ENCODE measurements around the gene SLC44A1.

The SLC44A1 gene

DNA sequence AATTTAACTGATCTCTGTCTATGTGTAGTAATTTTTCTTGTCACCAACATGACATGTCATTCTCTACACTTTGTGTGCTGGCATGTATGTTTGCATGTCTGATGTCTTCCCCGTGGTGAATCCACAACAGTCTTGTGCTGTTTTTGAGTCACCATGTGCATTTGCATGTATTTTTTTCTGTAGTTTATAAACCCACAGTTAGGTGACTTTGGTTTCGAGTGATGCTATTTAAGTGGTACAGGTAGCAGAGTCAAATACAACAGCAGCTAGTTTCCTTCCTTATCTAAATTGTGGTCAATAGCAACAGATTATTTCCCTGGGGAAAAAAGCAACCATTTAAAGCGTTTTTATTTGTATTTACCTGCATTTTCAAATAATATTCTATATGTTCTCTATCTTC lies 113.5 kb downstream of the SLC44A1 start:
- no peak overlapping the region for H3K4me3 ChIP-seq (ENCODE audit: low read depth, low read length)
- H3K9ac ChIP-seq (ENCODE audit: low read depth, low read length): no peak overlapping the region
- H3K27me3 ChIP-seq (ENCODE audit: control insufficient read depth, insufficient read depth, low read length): no peaks in the 10 kb centered on the region
- peaks cover 63% of the 10 kb centered on the region for H3K36me3 ChIP-seq (ENCODE audit: control insufficient read depth, insufficient read depth, low read length)
- no peaks in the 10 kb centered on the region for H3K4me1 ChIP-seq (ENCODE audit: control insufficient read depth, insufficient read depth, low read length)
- H3K27ac ChIP-seq (ENCODE audit: low read depth, low read length): no peak overlapping the region
- H3K9me3 ChIP-seq (ENCODE audit: control insufficient read depth, insufficient read depth, low read length): no peaks in the 10 kb centered on the region

DNA sequence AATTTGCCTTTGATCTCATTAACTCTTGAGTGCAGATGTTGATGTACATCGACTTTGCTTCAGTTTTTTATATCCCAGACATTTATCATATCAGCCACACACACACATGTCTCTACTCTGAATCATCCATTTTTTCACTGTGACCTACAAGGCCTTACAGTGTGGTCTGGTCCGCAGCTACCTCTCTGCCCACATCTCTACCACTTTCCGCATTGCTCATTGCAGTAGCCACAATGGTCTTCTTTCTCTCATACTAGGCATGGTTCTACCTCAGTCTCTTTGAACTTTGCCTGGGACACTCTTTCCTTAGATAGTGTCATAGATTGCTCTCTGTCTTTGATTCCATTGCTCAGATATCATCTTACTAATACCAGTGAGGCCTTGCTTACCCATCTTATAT lies 115.4 kb downstream of the SLC44A1 start:
- no peaks in the 10 kb centered on the region for H3K9me3 ChIP-seq (ENCODE audit: control insufficient read depth, insufficient read depth, low read length)
- H3K27me3 ChIP-seq (ENCODE audit: control insufficient read depth, insufficient read depth, low read length): no peaks in the 10 kb centered on the region
- H3K36me3 ChIP-seq (ENCODE audit: control insufficient read depth, insufficient read depth, low read length): peaks cover 78% of the 10 kb centered on the region
- no peak overlapping the region for H3K27ac ChIP-seq (ENCODE audit: low read depth, low read length)
- no peak overlapping the region for H3K4me3 ChIP-seq (ENCODE audit: low read depth, low read length)
- H3K9ac ChIP-seq (ENCODE audit: low read depth, low read length): no peak overlapping the region
- no peaks in the 10 kb centered on the region for H3K4me1 ChIP-seq (ENCODE audit: control insufficient read depth, insufficient read depth, low read length)

DNA sequence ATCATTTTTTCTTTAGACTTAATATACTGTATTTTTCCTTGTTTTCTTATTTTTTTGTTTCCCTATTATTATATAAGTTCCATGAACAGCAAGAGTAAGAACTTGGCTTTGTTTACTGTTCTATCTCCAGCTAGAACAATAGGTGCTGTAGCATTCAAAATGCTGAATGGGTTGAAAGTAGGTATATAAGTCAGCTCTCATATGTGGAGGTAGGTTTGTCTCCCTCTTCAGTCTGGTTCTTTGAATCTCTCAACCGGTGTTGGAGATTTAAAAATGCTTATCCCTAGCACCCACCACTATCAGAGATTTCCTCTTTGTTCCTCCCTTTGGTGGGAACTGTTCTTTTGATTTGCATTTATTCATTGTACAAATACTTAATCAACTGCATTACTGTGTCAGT lies 115.9 kb downstream of the SLC44A1 start:
- peaks cover 82% of the 10 kb centered on the region for H3K36me3 ChIP-seq (ENCODE audit: control insufficient read depth, insufficient read depth, low read length)
- H3K9ac ChIP-seq (ENCODE audit: low read depth, low read length): no peak overlapping the region
- H3K4me3 ChIP-seq (ENCODE audit: low read depth, low read length): no peak overlapping the region
- no peaks in the 10 kb centered on the region for H3K4me1 ChIP-seq (ENCODE audit: control insufficient read depth, insufficient read depth, low read length)
- H3K27ac ChIP-seq (ENCODE audit: low read depth, low read length): no peak overlapping the region
- H3K9me3 ChIP-seq (ENCODE audit: control insufficient read depth, insufficient read depth, low read length): no peaks in the 10 kb centered on the region
- H3K27me3 ChIP-seq (ENCODE audit: control insufficient read depth, insufficient read depth, low read length): no peaks in the 10 kb centered on the region

DNA sequence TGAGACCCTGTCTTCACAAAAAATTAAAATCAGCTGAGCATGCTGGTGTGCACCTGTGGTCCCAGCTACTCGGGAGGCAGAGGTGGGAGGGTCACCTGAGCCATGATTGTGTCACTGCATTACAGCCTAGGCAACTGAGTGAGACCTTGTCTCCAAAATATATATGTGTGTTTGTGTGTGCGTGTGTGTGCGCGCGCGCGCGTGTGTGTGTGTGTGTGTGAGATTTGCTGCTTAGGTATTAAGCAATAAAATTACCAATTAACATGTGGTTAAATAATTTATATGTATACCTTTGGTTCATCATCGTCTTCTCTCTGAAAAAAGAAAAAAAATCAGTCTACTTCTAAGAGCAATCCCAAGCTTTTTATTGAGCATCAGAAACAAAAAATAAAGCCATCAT lies 117.4 kb downstream of the SLC44A1 start:
- H3K27ac ChIP-seq (ENCODE audit: low read depth, low read length): no peak overlapping the region
- no peak overlapping the region for H3K9ac ChIP-seq (ENCODE audit: low read depth, low read length)
- no peaks in the 10 kb centered on the region for H3K9me3 ChIP-seq (ENCODE audit: control insufficient read depth, insufficient read depth, low read length)
- peaks cover 80% of the 10 kb centered on the region for H3K36me3 ChIP-seq (ENCODE audit: control insufficient read depth, insufficient read depth, low read length)
- no peak overlapping the region for H3K4me3 ChIP-seq (ENCODE audit: low read depth, low read length)
- H3K4me1 ChIP-seq (ENCODE audit: control insufficient read depth, insufficient read depth, low read length): no peaks in the 10 kb centered on the region
- no peaks in the 10 kb centered on the region for H3K27me3 ChIP-seq (ENCODE audit: control insufficient read depth, insufficient read depth, low read length)

DNA sequence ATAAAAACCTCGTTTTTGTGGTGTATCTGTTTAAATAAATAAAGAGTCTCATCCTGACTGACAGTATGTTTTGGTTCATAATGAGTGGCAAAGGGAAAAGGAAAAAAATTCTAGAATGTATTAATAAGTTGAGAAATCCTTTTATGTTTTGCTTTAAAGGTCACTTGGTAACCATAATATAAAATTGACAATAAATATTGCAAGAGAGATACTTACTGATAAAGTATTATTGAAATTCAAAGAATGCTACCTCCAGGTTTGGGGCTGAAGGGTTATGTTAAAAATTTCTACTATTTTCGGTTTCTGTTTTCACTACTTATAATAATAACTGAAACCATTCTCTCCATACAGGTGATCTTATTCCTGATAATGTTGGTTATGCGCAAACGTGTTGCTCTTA lies 118.0 kb downstream of the SLC44A1 start:
- Histone ChIP-seq H3K9ac (ENCODE audit: low read depth, low read length) (no peak overlapping the region), H3K9me3 (ENCODE audit: control insufficient read depth, insufficient read depth, low read length) (no peaks in the 10 kb centered on the region), H3K27ac (ENCODE audit: low read depth, low read length) (no peak overlapping the region), H3K4me1 (ENCODE audit: control insufficient read depth, insufficient read depth, low read length) (no peaks in the 10 kb centered on the region), H3K27me3 (ENCODE audit: control insufficient read depth, insufficient read depth, low read length) (no peaks in the 10 kb centered on the region), H3K36me3 (ENCODE audit: control insufficient read depth, insufficient read depth, low read length) (peaks cover 83% of the 10 kb centered on the region), H3K4me3 (ENCODE audit: low read depth, low read length) (no peak overlapping the region)

DNA sequence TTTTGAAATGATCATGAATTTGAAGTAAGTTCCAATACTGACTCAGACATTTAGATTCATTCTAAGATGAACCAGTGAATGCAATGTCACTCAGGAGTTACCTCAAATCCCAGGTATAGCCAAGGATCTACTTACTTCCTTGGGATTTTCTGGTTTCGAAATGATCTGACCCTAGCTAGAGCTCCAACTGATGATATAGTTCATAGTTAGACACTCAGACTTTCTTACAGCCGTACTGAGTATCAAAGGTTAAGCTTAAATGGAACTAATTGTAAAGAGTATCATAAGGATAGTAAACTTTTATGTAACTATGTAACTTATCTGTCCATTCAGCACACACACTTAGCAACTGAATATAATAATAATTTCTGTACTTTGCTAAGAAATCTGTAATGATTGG lies 119.4 kb downstream of the SLC44A1 start:
- H3K27ac ChIP-seq (ENCODE audit: low read depth, low read length): no peak overlapping the region
- no peaks in the 10 kb centered on the region for H3K9me3 ChIP-seq (ENCODE audit: control insufficient read depth, insufficient read depth, low read length)
- no peaks in the 10 kb centered on the region for H3K4me1 ChIP-seq (ENCODE audit: control insufficient read depth, insufficient read depth, low read length)
- H3K4me3 ChIP-seq (ENCODE audit: low read depth, low read length): no peak overlapping the region
- H3K36me3 ChIP-seq (ENCODE audit: control insufficient read depth, insufficient read depth, low read length): peaks cover 81% of the 10 kb centered on the region
- no peak overlapping the region for H3K9ac ChIP-seq (ENCODE audit: low read depth, low read length)
- no peaks in the 10 kb centered on the region for H3K27me3 ChIP-seq (ENCODE audit: control insufficient read depth, insufficient read depth, low read length)

DNA sequence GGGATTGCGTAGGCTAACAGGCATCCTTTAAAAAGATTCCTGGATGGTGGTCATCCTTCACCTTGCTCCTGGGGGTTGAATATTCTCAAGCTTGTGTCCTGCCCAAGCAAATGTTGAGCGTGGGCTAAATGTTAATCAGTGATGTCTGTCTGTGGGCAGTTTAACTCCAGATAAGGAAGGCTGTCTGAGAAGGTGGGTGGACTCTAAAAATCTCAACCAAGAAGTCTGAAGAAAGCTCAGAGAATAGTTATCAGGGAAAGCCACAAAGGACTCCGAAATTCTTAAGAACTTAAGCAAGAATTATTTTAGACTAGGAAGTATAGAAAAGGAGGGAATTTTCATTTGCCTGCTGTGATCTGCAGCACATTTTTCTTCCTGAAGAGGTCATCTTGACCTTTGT lies 125.5 kb downstream of the SLC44A1 start:
- H3K27me3 ChIP-seq (ENCODE audit: control insufficient read depth, insufficient read depth, low read length): no peaks in the 10 kb centered on the region
- H3K4me3 ChIP-seq (ENCODE audit: low read depth, low read length): no peak overlapping the region
- no peak overlapping the region for H3K27ac ChIP-seq (ENCODE audit: low read depth, low read length)
- no peak overlapping the region for H3K9ac ChIP-seq (ENCODE audit: low read depth, low read length)
- H3K9me3 ChIP-seq (ENCODE audit: control insufficient read depth, insufficient read depth, low read length): no peaks in the 10 kb centered on the region
- no peaks in the 10 kb centered on the region for H3K4me1 ChIP-seq (ENCODE audit: control insufficient read depth, insufficient read depth, low read length)
- peaks cover 75% of the 10 kb centered on the region for H3K36me3 ChIP-seq (ENCODE audit: control insufficient read depth, insufficient read depth, low read length)

DNA sequence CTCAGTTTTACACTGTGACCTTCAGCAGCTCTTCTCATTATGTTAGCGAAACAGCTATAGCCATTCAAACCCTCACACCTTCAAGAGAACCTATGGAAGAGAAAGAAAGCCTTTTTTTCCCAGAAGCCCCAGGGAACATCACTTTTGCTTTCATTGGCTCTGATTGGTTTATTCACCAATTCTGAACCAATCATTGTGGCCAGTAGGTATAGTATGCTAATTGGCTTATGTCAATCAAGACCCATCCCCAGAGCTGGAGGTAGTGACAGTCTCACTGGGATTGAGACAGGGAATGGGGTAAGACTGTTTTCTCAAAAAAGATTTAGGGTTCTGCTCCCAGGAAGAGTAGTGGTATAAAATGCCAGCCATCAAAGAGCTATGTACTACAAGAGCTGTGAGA lies 129.3 kb downstream of the SLC44A1 start:
- H3K4me1 ChIP-seq (ENCODE audit: control insufficient read depth, insufficient read depth, low read length): no peaks in the 10 kb centered on the region
- H3K9ac ChIP-seq (ENCODE audit: low read depth, low read length): no peak overlapping the region
- no peak overlapping the region for H3K27ac ChIP-seq (ENCODE audit: low read depth, low read length)
- no peaks in the 10 kb centered on the region for H3K27me3 ChIP-seq (ENCODE audit: control insufficient read depth, insufficient read depth, low read length)
- H3K9me3 ChIP-seq (ENCODE audit: control insufficient read depth, insufficient read depth, low read length): no peaks in the 10 kb centered on the region
- peaks cover 61% of the 10 kb centered on the region for H3K36me3 ChIP-seq (ENCODE audit: control insufficient read depth, insufficient read depth, low read length)
- no peak overlapping the region for H3K4me3 ChIP-seq (ENCODE audit: low read depth, low read length)

DNA sequence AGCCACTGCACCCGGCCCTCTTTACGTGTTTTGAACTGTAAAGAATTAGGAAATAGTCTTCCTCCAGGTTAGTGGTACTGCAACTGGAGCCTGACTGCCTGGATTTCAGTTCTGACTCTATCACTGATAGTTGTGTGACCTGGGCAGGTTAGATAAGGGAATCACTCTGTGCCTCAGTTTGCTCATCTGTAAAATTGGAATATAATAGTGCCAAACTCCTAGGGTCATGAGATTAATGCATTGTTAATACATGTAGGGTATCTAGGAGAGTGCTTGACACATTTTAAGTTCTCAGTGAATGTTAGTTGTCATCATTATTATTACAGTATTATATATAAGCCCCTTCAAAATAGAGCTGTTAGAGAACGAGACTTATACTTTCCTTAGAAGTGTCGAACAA lies 130.9 kb downstream of the SLC44A1 start:
- Histone ChIP-seq H3K9me3 (ENCODE audit: control insufficient read depth, insufficient read depth, low read length) (no peaks in the 10 kb centered on the region), H3K27me3 (ENCODE audit: control insufficient read depth, insufficient read depth, low read length) (no peaks in the 10 kb centered on the region), H3K4me1 (ENCODE audit: control insufficient read depth, insufficient read depth, low read length) (no peaks in the 10 kb centered on the region), H3K9ac (ENCODE audit: low read depth, low read length) (no peak overlapping the region), H3K36me3 (ENCODE audit: control insufficient read depth, insufficient read depth, low read length) (peaks cover 56% of the 10 kb centered on the region), H3K4me3 (ENCODE audit: low read depth, low read length) (no peak overlapping the region), H3K27ac (ENCODE audit: low read depth, low read length) (no peak overlapping the region)

DNA sequence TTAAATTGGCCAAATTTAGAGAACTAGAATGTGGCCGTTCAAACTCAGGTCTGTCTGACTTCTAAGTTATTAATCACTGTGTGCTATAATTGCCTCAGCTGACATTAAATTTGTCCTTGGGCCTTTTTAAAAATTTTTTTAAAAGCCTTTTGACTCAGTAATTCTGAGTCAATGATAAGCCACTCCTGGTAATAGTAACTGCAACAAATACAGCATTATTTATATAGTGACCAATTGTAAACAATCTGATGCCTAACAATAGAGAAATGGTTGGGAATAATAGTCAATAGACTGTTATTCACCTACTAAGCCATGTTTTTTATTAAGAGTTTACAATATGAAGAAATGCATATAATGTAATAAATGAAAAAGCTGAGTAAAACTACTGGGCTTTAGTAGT lies 132.4 kb downstream of the SLC44A1 start:
- peaks cover 46% of the 10 kb centered on the region for H3K36me3 ChIP-seq (ENCODE audit: control insufficient read depth, insufficient read depth, low read length)

DNA sequence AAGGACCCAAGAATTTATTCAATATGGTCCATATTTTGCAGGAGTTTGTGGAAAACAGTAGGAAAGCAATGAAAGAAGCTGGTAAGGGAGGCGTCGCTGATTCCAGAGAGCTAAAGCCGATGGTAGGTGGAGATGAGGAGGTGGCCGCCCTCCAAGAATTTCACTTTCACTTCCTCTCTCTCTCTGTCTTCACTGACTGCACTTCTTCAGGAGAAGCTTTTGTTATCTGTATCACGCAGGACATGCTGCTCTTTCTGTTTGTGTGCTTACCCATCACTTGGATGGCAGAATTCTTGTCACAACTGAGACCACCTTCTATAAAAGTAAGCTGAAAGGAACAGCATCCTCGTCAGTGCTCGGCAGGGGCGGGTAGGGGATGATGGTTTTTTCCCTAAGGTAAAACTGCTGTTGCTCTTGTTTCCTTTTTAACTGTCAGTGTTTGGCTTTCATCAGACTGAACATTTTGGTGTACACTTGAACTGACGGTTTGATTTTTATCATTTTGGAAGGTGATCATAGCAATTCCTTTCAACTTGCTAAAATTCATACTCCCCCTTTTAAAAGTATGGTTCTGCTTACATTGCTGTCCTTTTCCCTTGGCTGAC lies 141.0 kb downstream of the SLC44A1 start:
- H3K9me3 ChIP-seq (ENCODE audit: control insufficient read depth, insufficient read depth, low read length): no peaks in the 10 kb centered on the region
- H3K27ac ChIP-seq (ENCODE audit: low read depth, low read length): no peak overlapping the region
- no peak overlapping the region for H3K9ac ChIP-seq (ENCODE audit: low read depth, low read length)
- H3K4me3 ChIP-seq (ENCODE audit: low read depth, low read length): no peak overlapping the region
- peaks cover 38% of the 10 kb centered on the region for H3K36me3 ChIP-seq (ENCODE audit: control insufficient read depth, insufficient read depth, low read length)
- no peaks in the 10 kb centered on the region for H3K27me3 ChIP-seq (ENCODE audit: control insufficient read depth, insufficient read depth, low read length)
- H3K4me1 ChIP-seq (ENCODE audit: control insufficient read depth, insufficient read depth, low read length): peaks cover 28% of the 10 kb centered on the region

More for the DNA sequence above, 132.4 kb downstream of the SLC44A1 start:
- H3K4me3 ChIP-seq (ENCODE audit: low read depth, low read length): no peak overlapping the region
- no peaks in the 10 kb centered on the region for H3K9me3 ChIP-seq (ENCODE audit: control insufficient read depth, insufficient read depth, low read length)
- no peak overlapping the region for H3K27ac ChIP-seq (ENCODE audit: low read depth, low read length)
- H3K27me3 ChIP-seq (ENCODE audit: control insufficient read depth, insufficient read depth, low read length): no peaks in the 10 kb centered on the region
- H3K9ac ChIP-seq (ENCODE audit: low read depth, low read length): no peak overlapping the region
- H3K4me1 ChIP-seq (ENCODE audit: control insufficient read depth, insufficient read depth, low read length): no peaks in the 10 kb centered on the region

DNA sequence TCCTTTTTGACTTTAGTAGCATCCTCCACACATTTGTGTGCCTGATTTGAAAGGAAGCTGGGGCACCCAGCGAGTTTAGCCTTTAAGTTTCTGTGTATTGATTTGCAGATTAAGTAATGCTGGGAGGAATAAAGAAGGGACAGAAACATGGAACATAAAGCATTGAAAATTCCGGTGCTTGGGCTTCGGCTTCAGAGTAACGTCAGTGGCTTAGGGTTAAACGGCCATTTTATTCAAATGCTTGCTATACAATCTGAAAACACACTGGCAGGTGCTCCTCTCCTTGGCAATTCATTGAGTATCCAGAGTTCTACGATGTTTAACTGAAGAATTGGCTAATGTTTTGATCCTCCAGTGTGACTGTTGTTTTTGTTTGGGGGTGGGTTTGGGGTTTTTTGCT lies 145.3 kb downstream of the SLC44A1 start:
- Histone ChIP-seq H3K27me3 (ENCODE audit: control insufficient read depth, insufficient read depth, low read length) (no peaks in the 10 kb centered on the region), H3K9me3 (ENCODE audit: control insufficient read depth, insufficient read depth, low read length) (no peaks in the 10 kb centered on the region), H3K27ac (ENCODE audit: low read depth, low read length) (peak overlapping the region; percentile 74), H3K9ac (ENCODE audit: low read depth, low read length) (peak overlapping the region; percentile 2; the same call in 1 of the 2 replicates), H3K36me3 (ENCODE audit: control insufficient read depth, insufficient read depth, low read length) (peaks cover 19% of the 10 kb centered on the region), H3K4me1 (ENCODE audit: control insufficient read depth, insufficient read depth, low read length) (peaks cover 66% of the 10 kb centered on the region), H3K4me3 (ENCODE audit: low read depth, low read length) (peak overlapping the region; percentile 1; the same call in 1 of the 2 replicates)
